ENCODE measurements around the gene TMEM126A. TPM values are rescaled to one million over a fixed set of nuclear protein-coding genes. Genes with fewer than 3 reads are reported as not detected.
A peak's percentile ranks its signal among the peaks of the same experiment; 100 is the strongest.

Gene TMEM126A
- polyA plus RNA-seq, 1 donor from 2014 or later = 115 TPM

DNA sequence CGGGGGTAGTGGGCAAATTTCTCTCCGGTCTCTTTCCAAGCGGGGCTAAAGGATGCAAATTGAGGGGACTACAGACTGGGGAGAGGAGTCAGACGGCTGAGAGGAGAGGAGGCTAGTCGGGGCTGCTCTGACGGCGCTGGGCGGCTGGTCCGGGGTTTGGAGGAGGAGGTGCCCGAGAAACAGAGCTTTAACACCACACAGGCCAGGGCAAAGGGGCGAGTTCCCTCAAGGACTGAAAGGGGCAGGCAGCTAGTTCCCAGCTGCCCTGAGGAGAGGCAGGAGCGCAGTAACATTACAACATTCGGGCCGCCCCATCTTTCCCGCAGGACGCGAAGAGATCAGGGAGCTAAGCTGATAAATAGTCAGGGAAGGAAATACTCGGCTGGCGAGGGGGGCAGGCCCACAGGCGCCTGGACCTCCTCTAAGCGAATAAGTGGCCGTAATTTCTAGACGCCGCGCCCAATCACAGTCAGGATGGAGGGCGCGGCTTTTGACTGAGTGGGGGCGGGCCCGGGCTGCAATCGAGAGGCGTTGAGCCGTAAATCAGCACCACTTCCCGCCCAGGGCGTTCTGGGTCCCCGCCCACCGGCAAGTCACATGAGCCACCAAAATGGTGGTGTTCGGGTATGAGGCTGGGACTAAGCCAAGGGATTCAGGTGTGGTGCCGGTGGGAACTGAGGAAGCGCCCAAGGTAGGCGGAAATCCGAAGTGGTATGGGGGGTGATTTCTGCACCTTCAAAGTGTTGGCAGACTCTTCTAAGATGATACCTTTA lies 19.6 kb upstream of the TMEM126A start, which contains the start of gene TMEM126B:
Gene TMEM126B (plus strand): TSS at position 596 of the 773 bp plus-strand sequence. CDS start 15 bp downstream, at position 611.
- Histone ChIP-seq H3K4me3 (ENCODE audit: low read length) (peak within 1 kb of the TSS; percentile 75), H3K27me3 (ENCODE audit: insufficient read depth, low read depth, low read length) (no peaks in the 10 kb centered on the region), H3K36me3 (ENCODE audit: insufficient read depth, low read length) (no peaks in the 10 kb centered on the region), H4K20me1 (ENCODE audit: insufficient read depth) (no peaks in the 10 kb centered on the region), H3K9me3 (ENCODE audit: low read length) (no peaks in the 10 kb centered on the region), H2AFZ (ENCODE audit: low read depth, low read length) (peak within 1 kb of the TSS; percentile 85), H3F3A (ENCODE audit: insufficient read depth, low read length, poor library complexity, severe bottlenecking) (peaks cover 5% of the 10 kb centered on the region), H3K27ac (ENCODE audit: low read length) (peak within 1 kb of the TSS; percentile 60), H3K9ac (ENCODE audit: low read length) (peak within 1 kb of the TSS; percentile 70), H3K9me2 (ENCODE audit: insufficient read depth, low read length) (no peaks in the 10 kb centered on the region), H3K4me2 (ENCODE audit: low read length) (peak within 1 kb of the TSS; percentile 87), H3K79me2 (replicated peaks; ENCODE audit: insufficient read depth, low read length) (peaks cover 19% of the 10 kb centered on the region)
- TF ChIP-seq TAF1 (IDR thresholded peaks at IDR 0.05; ENCODE audit: low read depth) = peak; percentile 66
- no peak for TF ChIP-seq EZH2 (IDR thresholded peaks at IDR 0.05; ENCODE audit: borderline replicate concordance, insufficient read depth, low read length, poor library complexity, severe bottlenecking)
- peak; percentile 31 for TF ChIP-seq EP300 (conservative IDR thresholded peaks at IDR 0.05; ENCODE audit: poor library complexity, severe bottlenecking)
- TF ChIP-seq RAD21 (conservative IDR thresholded peaks at IDR 0.05) = no peak
- TF ChIP-seq POLR2AphosphoS5 (IDR thresholded peaks at IDR 0.05) = peak; percentile 83
- TF ChIP-seq, protein P1, sequence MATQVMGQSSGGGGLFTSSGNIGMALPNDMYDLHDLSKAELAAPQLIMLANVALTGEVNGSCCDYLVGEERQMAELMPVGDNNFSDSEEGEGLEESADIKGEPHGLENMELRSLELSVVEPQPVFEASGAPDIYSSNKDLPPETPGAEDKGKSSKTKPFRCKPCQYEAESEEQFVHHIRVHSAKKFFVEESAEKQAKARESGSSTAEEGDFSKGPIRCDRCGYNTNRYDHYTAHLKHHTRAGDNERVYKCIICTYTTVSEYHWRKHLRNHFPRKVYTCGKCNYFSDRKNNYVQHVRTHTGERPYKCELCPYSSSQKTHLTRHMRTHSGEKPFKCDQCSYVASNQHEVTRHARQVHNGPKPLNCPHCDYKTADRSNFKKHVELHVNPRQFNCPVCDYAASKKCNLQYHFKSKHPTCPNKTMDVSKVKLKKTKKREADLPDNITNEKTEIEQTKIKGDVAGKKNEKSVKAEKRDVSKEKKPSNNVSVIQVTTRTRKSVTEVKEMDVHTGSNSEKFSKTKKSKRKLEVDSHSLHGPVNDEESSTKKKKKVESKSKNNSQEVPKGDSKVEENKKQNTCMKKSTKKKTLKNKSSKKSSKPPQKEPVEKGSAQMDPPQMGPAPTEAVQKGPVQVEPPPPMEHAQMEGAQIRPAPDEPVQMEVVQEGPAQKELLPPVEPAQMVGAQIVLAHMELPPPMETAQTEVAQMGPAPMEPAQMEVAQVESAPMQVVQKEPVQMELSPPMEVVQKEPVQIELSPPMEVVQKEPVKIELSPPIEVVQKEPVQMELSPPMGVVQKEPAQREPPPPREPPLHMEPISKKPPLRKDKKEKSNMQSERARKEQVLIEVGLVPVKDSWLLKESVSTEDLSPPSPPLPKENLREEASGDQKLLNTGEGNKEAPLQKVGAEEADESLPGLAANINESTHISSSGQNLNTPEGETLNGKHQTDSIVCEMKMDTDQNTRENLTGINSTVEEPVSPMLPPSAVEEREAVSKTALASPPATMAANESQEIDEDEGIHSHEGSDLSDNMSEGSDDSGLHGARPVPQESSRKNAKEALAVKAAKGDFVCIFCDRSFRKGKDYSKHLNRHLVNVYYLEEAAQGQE (IDR thresholded peaks at IDR 0.05; ENCODE audit: borderline replicate concordance) = no peak
- TF ChIP-seq, protein P2, sequence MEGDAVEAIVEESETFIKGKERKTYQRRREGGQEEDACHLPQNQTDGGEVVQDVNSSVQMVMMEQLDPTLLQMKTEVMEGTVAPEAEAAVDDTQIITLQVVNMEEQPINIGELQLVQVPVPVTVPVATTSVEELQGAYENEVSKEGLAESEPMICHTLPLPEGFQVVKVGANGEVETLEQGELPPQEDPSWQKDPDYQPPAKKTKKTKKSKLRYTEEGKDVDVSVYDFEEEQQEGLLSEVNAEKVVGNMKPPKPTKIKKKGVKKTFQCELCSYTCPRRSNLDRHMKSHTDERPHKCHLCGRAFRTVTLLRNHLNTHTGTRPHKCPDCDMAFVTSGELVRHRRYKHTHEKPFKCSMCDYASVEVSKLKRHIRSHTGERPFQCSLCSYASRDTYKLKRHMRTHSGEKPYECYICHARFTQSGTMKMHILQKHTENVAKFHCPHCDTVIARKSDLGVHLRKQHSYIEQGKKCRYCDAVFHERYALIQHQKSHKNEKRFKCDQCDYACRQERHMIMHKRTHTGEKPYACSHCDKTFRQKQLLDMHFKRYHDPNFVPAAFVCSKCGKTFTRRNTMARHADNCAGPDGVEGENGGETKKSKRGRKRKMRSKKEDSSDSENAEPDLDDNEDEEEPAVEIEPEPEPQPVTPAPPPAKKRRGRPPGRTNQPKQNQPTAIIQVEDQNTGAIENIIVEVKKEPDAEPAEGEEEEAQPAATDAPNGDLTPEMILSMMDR (IDR thresholded peaks at IDR 0.05; ENCODE audit: poor library complexity, severe bottlenecking) = no peak
- peak; percentile 69 for TF ChIP-seq MXI1 (conservative IDR thresholded peaks at IDR 0.05; ENCODE audit: poor library complexity, severe bottlenecking)
- TF ChIP-seq SMC3 (conservative IDR thresholded peaks at IDR 0.05; ENCODE audit: poor library complexity) = no peak

DNA sequence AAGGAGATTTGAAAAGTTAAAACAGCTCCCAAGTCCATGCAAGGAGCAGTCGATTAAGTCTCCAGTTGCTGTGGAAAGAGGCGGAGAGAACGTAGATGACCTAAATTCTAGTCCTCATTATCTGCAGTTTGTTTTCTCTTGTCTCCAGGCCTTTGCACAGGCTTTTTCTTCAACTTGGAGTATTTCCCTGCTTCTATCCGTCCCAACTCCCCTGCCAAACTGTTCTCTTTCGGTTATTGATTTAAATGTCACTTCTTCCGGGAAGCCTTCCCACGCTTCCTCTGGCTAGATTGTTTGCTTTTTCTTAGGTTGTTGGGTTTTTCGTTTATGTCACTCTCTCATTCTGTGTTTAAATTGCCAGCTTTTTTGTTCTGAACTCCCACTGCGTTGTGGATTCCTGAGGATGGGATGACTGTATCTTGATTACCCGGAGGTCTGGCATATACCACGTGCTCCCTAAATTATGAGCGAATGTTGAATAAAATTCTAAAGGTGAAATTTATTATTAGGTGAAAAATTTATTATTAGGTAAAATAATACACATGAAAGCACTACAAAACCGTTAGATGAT lies 18.9 kb upstream of the TMEM126A start:
- Histone ChIP-seq H3K36me3 (ENCODE audit: insufficient read depth, low read length) (no peaks in the 10 kb centered on the region), H4K20me1 (ENCODE audit: insufficient read depth) (no peaks in the 10 kb centered on the region), H3F3A (ENCODE audit: insufficient read depth, low read length, poor library complexity, severe bottlenecking) (peaks cover 5% of the 10 kb centered on the region), H3K9me2 (ENCODE audit: insufficient read depth, low read length) (no peaks in the 10 kb centered on the region), H2AFZ (ENCODE audit: low read depth, low read length) (peak overlapping the region; percentile 85), H3K4me2 (ENCODE audit: low read length) (peak overlapping the region; percentile 87), H3K4me3 (ENCODE audit: low read length) (peak overlapping the region; percentile 75), H3K27ac (ENCODE audit: low read length) (peak overlapping the region; percentile 60), H3K79me2 (replicated peaks; ENCODE audit: insufficient read depth, low read length) (peaks cover 19% of the 10 kb centered on the region), H3K9ac (ENCODE audit: low read length) (peak overlapping the region; percentile 70), H3K9me3 (ENCODE audit: low read length) (no peaks in the 10 kb centered on the region), H3K27me3 (ENCODE audit: insufficient read depth, low read depth, low read length) (no peaks in the 10 kb centered on the region)
- no peak for TF ChIP-seq RAD21 (conservative IDR thresholded peaks at IDR 0.05)
- peak; percentile 28 for TF ChIP-seq MXI1 (conservative IDR thresholded peaks at IDR 0.05; ENCODE audit: poor library complexity, severe bottlenecking)

Data from neural cell (in vitro differentiated cells).